ENCODE data around the gene UCN2. TPM values are rescaled to one million over a fixed set of nuclear protein-coding genes. Genes with fewer than 3 reads are reported as not detected.

UCN2 gene
- total and polyA plus RNA-seq, 9 donors, result 0.08 to 0.95 (median 0.09) TPM; not detected in 4

GRCh38 chr3:48564667-48565066 is 1.1 kb upstream of the UCN2 start:
- no peaks in the 10 kb centered on the region for H3K9me3 ChIP-seq (replicated peaks; ENCODE audit: control insufficient read depth, low read depth, low read length)
- H3K36me3 ChIP-seq (ENCODE audit: control insufficient read depth, insufficient read depth, low read length), result no peaks in the 10 kb centered on the region
- no peak for DNase-seq
- 78% methylated on average over 8 of the region's 11 CpGs for WGBS (ENCODE audit: insufficient coverage)
- H3K27ac ChIP-seq (ENCODE audit: low read length), result no peak overlapping the region
- peaks cover 38% of the 10 kb centered on the region for H3K4me1 ChIP-seq (ENCODE audit: control insufficient read depth, insufficient read depth, low read length)
- H3K27me3 ChIP-seq (ENCODE audit: control insufficient read depth, insufficient read depth, low read length), result no peaks in the 10 kb centered on the region
- no peak overlapping the region for H3K4me3 ChIP-seq (ENCODE audit: low read length)

- no peaks in the 10 kb centered on the region for H3K9me3 ChIP-seq (replicated peaks; ENCODE audit: control insufficient read depth, low read depth, low read length)
- no peak overlapping the region for H3K4me3 ChIP-seq (ENCODE audit: low read length)
- no peaks in the 10 kb centered on the region for H3K36me3 ChIP-seq (ENCODE audit: control insufficient read depth, insufficient read depth, low read length)
- WGBS (ENCODE audit: insufficient coverage), result 88% methylated on average over 3 of the region's 10 CpGs
- H3K4me1 ChIP-seq (ENCODE audit: control insufficient read depth, insufficient read depth, low read length), result peaks cover 44% of the 10 kb centered on the region
- no peaks in the 10 kb centered on the region for H3K27me3 ChIP-seq (ENCODE audit: control insufficient read depth, insufficient read depth, low read length)
- no peak for DNase-seq
- H3K27ac ChIP-seq (ENCODE audit: low read length), result no peak overlapping the region
Measured at GRCh38 chr3:48564022-48564421, 441 bp upstream of the UCN2 start.

GRCh38 chr3:48562367-48563095 is 1.1 kb downstream of the UCN2 start:
- Histone ChIP-seq H3K27ac (ENCODE audit: low read length) (no peak overlapping the region), H3K4me1 (ENCODE audit: control insufficient read depth, insufficient read depth, low read length) (peaks cover 56% of the 10 kb centered on the region), H3K36me3 (ENCODE audit: control insufficient read depth, insufficient read depth, low read length) (no peaks in the 10 kb centered on the region), H3K9me3 (replicated peaks; ENCODE audit: control insufficient read depth, low read depth, low read length) (no peaks in the 10 kb centered on the region), H3K4me3 (ENCODE audit: low read length) (no peak overlapping the region), H3K27me3 (ENCODE audit: control insufficient read depth, insufficient read depth, low read length) (no peaks in the 10 kb centered on the region)
- 84% methylated on average over 20 of the region's 20 CpGs for WGBS (ENCODE audit: insufficient coverage)
- no peak for DNase-seq

- 33% methylated on average over 20 of the region's 21 CpGs for WGBS (ENCODE audit: insufficient coverage)
- Histone ChIP-seq H3K4me3 (ENCODE audit: low read length) (peak overlapping the region; percentile 36), H3K27ac (ENCODE audit: low read length) (peak overlapping the region; percentile 93), H3K4me1 (ENCODE audit: control insufficient read depth, insufficient read depth, low read length) (peaks cover 62% of the 10 kb centered on the region), H3K36me3 (ENCODE audit: control insufficient read depth, insufficient read depth, low read length) (no peaks in the 10 kb centered on the region), H3K27me3 (ENCODE audit: control insufficient read depth, insufficient read depth, low read length) (no peaks in the 10 kb centered on the region), H3K9me3 (replicated peaks; ENCODE audit: control insufficient read depth, low read depth, low read length) (no peaks in the 10 kb centered on the region)
- DNase-seq, result peak; percentile 68
Measured at GRCh38 chr3:48561045-48561736, 2.4 kb downstream of the UCN2 start.

GRCh38 chr3:48560648-48561018 is 2.9 kb downstream of the UCN2 start:
- Histone ChIP-seq H3K4me3 (ENCODE audit: low read length) (peak overlapping the region; percentile 36), H3K9me3 (replicated peaks; ENCODE audit: control insufficient read depth, low read depth, low read length) (no peaks in the 10 kb centered on the region), H3K27ac (ENCODE audit: low read length) (peak overlapping the region; percentile 93), H3K36me3 (ENCODE audit: control insufficient read depth, insufficient read depth, low read length) (no peaks in the 10 kb centered on the region), H3K27me3 (ENCODE audit: control insufficient read depth, insufficient read depth, low read length) (no peaks in the 10 kb centered on the region), H3K4me1 (ENCODE audit: control insufficient read depth, insufficient read depth, low read length) (peaks cover 62% of the 10 kb centered on the region)
- peak; percentile 67 for DNase-seq
- 3% methylated on average over 5 of the region's 5 CpGs for WGBS (ENCODE audit: insufficient coverage)

- peak overlapping the region; percentile 16 for H3K27ac ChIP-seq (ENCODE audit: low read length)
- 84% methylated on average over 3 of the region's 6 CpGs for WGBS (ENCODE audit: insufficient coverage)
Measured at GRCh38 chr3:48558493-48559134, 5.0 kb downstream of the UCN2 start.

GRCh38 chr3:48556796-48557626 is 6.6 kb downstream of the UCN2 start, which contains the start of gene PFKFB4:
Gene PFKFB4 (minus strand): TSS chr3:48556803. CDS start chr3:48556777, 26 bp downstream.
- no peaks in the 10 kb centered on the region for H3K9me3 ChIP-seq (replicated peaks; ENCODE audit: control insufficient read depth, low read depth, low read length)
- H3K4me1 ChIP-seq (ENCODE audit: control insufficient read depth, insufficient read depth, low read length), result peaks cover 58% of the 10 kb centered on the region
- DNase-seq, result peak; percentile 100
- H3K36me3 ChIP-seq (ENCODE audit: control insufficient read depth, insufficient read depth, low read length), result peaks cover 5% of the 10 kb centered on the region
- peak within 1 kb of the TSS; percentile 48 for H3K4me3 ChIP-seq (ENCODE audit: low read length)
- under 1% methylated on average over 51 of the region's 53 CpGs for WGBS (ENCODE audit: insufficient coverage)
- peak within 1 kb of the TSS; percentile 77 for H3K27ac ChIP-seq (ENCODE audit: low read length)
- no peaks in the 10 kb centered on the region for H3K27me3 ChIP-seq (ENCODE audit: control insufficient read depth, insufficient read depth, low read length)

More at GRCh38 chr3:48558493-48559134, 5.0 kb downstream of the UCN2 start:
- H3K9me3 ChIP-seq (replicated peaks; ENCODE audit: control insufficient read depth, low read depth, low read length), result no peaks in the 10 kb centered on the region
- peaks cover 52% of the 10 kb centered on the region for H3K4me1 ChIP-seq (ENCODE audit: control insufficient read depth, insufficient read depth, low read length)
- peaks cover 5% of the 10 kb centered on the region for H3K36me3 ChIP-seq (ENCODE audit: control insufficient read depth, insufficient read depth, low read length)
- no peaks in the 10 kb centered on the region for H3K27me3 ChIP-seq (ENCODE audit: control insufficient read depth, insufficient read depth, low read length)
- peak; percentile 52 for DNase-seq
- H3K4me3 ChIP-seq (ENCODE audit: low read length), result no peak overlapping the region

GRCh38 chr3:48555949-48556795 is 7.4 kb downstream of the UCN2 start:
- H3K9me3 ChIP-seq (replicated peaks; ENCODE audit: control insufficient read depth, low read depth, low read length), result no peaks in the 10 kb centered on the region
- peaks cover 57% of the 10 kb centered on the region for H3K4me1 ChIP-seq (ENCODE audit: control insufficient read depth, insufficient read depth, low read length)
- 16% methylated on average over 28 of the region's 29 CpGs for WGBS (ENCODE audit: insufficient coverage)
- no peak for DNase-seq
- H3K36me3 ChIP-seq (ENCODE audit: control insufficient read depth, insufficient read depth, low read length), result peaks cover 5% of the 10 kb centered on the region
- H3K4me3 ChIP-seq (ENCODE audit: low read length), result peak overlapping the region; percentile 48
- no peaks in the 10 kb centered on the region for H3K27me3 ChIP-seq (ENCODE audit: control insufficient read depth, insufficient read depth, low read length)
- H3K27ac ChIP-seq (ENCODE audit: low read length), result peak overlapping the region; percentile 77

All from muscle of leg (tissue), 11 donors.